Neuronal stem cell (in vitro differentiated cells): ENCODE data around the gene ZGRF1.

Experiments
- DNase-seq: peaks from one replicate; pipeline ENCODE4 v3.0.0-alpha.2; 2013; ENCODE audit warnings: low spot score
- H2AFZ ChIP-seq: one replicate; pipeline ENCODE4 v1.6.1; 2013; ENCODE audit warnings: mild to moderate bottlenecking, low read length, inconsistent platforms
- H2AK5ac ChIP-seq: 2 replicates; pipeline ENCODE4 v1.6.1; 2013; ENCODE audit warnings: low read depth, mild to moderate bottlenecking, inconsistent platforms, low read length, moderate library complexity, mixed read lengths
- H2BK120ac ChIP-seq: 2 replicates; pipeline ENCODE4 v1.6.1; 2013; ENCODE audit warnings: low read depth, mild to moderate bottlenecking, inconsistent platforms, low read length, moderate library complexity, mixed read lengths
- H2BK12ac ChIP-seq: one replicate; pipeline ENCODE4 v1.6.1; 2013; ENCODE audit warnings: low read length, inconsistent platforms
- H2BK15ac ChIP-seq: 2 replicates; pipeline ENCODE4 v1.6.1; 2013; ENCODE audit warnings: mild to moderate bottlenecking, low read length, inconsistent platforms, mixed read lengths
- H2BK5ac ChIP-seq: one replicate; pipeline ENCODE4 v1.6.1; 2013; ENCODE audit warnings: inconsistent platforms, mild to moderate bottlenecking, low read length, moderate library complexity
- H3K14ac ChIP-seq: one replicate; pipeline ENCODE4 v1.6.1; 2013; ENCODE audit warnings: low read length, inconsistent platforms
- H3K18ac ChIP-seq: 2 replicates; pipeline ENCODE4 v1.6.1; 2013; ENCODE audit warnings: low read length, inconsistent platforms
- H3K23ac ChIP-seq: 2 replicates; pipeline ENCODE4 v1.6.1; 2013; ENCODE audit warnings: low read depth, mild to moderate bottlenecking, mixed read lengths, low read length, inconsistent platforms; ENCODE audit not compliant: poor library complexity
- H3K27ac ChIP-seq: replicated peaks from 3 replicates; pipeline ENCODE4 v1.5.1; 2013; ENCODE audit warnings: low read length, inconsistent platforms
- H3K27me3 ChIP-seq, 3 experiments: 2 replicates each; pipeline ENCODE4 v1.6.1; 2013; ENCODE audit warnings: low read length in 3 of 3, mild to moderate bottlenecking in 2 of 3, inconsistent platforms in 1 of 3, low read depth in 1 of 3, mixed read lengths in 1 of 3, moderate library complexity in 1 of 3; ENCODE audit not compliant: control insufficient read depth in 3 of 3, insufficient read depth in 3 of 3
- H3K36me3 ChIP-seq, 2 donors: replicated peaks in 1 of 2; 2 replicates each; pipeline ENCODE4 v1.6.1; 2013; ENCODE audit warnings: low read length in 2 of 2; ENCODE audit not compliant: control insufficient read depth in 2 of 2, insufficient read depth in 2 of 2
- H3K4ac ChIP-seq: 2 replicates; pipeline ENCODE4 v1.6.1; 2013; ENCODE audit warnings: inconsistent platforms, mild to moderate bottlenecking, low read length, moderate library complexity
- H3K4me1 ChIP-seq, 2 donors: 1 replicate in 1 of 2; 2 replicates in 1 of 2; pipeline ENCODE4 v1.6.1; 2013; ENCODE audit warnings: low read length in 2 of 2, low read depth in 1 of 2; ENCODE audit not compliant: control insufficient read depth in 2 of 2, insufficient read depth in 1 of 2
- H3K4me2 ChIP-seq: one replicate; pipeline ENCODE4 v1.6.1; 2013; ENCODE audit warnings: mild to moderate bottlenecking, low read length, inconsistent platforms; ENCODE audit not compliant: insufficient read depth, poor library complexity, severe bottlenecking
- H3K4me3 ChIP-seq, 2 donors: 2 replicates each; pipeline ENCODE4 v1.5.1; 2013; ENCODE audit warnings: low read length in 2 of 2, mild to moderate bottlenecking in 2 of 2, inconsistent platforms in 1 of 2, moderate library complexity in 1 of 2
- H3K79me1 ChIP-seq: one replicate; pipeline ENCODE4 v1.6.1; 2013; ENCODE audit warnings: low read depth, mild to moderate bottlenecking, inconsistent platforms, low read length, moderate library complexity
- H3K9ac ChIP-seq: one replicate; pipeline ENCODE4 v1.6.1; 2013; ENCODE audit warnings: mild to moderate bottlenecking, low read depth, low read length, inconsistent platforms; ENCODE audit not compliant: poor library complexity
- H3K9me3 ChIP-seq, 2 donors: replicated peaks in 1 of 2; 2 replicates each; pipeline versions ENCODE3 to v1.6.1; 2013; ENCODE audit warnings: low read length in 2 of 2, mild to moderate bottlenecking in 2 of 2, inconsistent platforms in 1 of 2, low read depth in 1 of 2, mixed read lengths in 1 of 2, moderate library complexity in 1 of 2; ENCODE audit not compliant: control insufficient read depth in 2 of 2, insufficient read depth in 1 of 2
- H4K8ac ChIP-seq: one replicate; pipeline ENCODE4 v1.6.1; 2013; ENCODE audit warnings: low read depth, mild to moderate bottlenecking, inconsistent platforms, low read length, moderate library complexity
- H4K91ac ChIP-seq: one replicate; pipeline ENCODE4 v1.6.1; 2013; ENCODE audit warnings: low read length, low read depth, mild to moderate bottlenecking, inconsistent platforms; ENCODE audit not compliant: poor library complexity
- WGBS, 2 donors: extraction: QIAGEN DNeasy Blood & Tissue Kit; methylation state at CpG; one replicate each; pipeline ENCODE4 v1.1.7; 2013; ENCODE audit warnings: missing lambda C conversion rate in 2 of 2, mixed read lengths in 1 of 2; ENCODE audit not compliant: insufficient read length in 2 of 2, insufficient replicate concordance in 1 of 2; ENCODE audit errors: extremely low coverage in 2 of 2; 5-methylcytosine and 5-hydroxymethylcytosine counted together

The ZGRF1 gene

DNA sequence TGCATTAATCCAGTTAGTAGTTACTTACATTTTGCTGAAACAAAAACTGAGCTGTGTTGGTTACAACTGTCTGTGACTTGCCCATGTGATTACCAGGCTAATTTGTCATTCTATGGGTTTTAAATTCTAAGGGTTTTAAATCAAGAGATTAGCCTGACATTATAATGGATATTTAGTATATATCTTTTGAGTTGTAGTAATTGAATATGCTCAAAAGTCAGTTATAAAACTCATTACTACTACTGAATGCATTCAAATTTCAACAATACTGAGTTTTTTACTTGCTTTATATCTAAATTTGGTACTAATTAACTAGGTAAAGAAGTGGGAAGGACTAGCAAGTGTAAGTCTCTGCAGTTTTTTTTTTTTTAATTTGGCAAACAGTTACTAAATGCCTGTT, 14.9 kb upstream of the ZGRF1 start:
- no peaks in the 10 kb centered on the region for H3K9me3 ChIP-seq
- H3K36me3 ChIP-seq: peaks cover 2 to 93% of the 10 kb centered on the region in 2 donors
- DNase-seq: no peak
- no peak overlapping the region for H3K23ac ChIP-seq
- no peak overlapping the region for H3K14ac ChIP-seq
- H3K18ac ChIP-seq: no peak overlapping the region
- no peak overlapping the region for H4K91ac ChIP-seq
- no peak overlapping the region for H2BK120ac ChIP-seq
- no peak overlapping the region for H3K9ac ChIP-seq
- no peak overlapping the region for H2BK5ac ChIP-seq
- no peak overlapping the region for H2AK5ac ChIP-seq
- no peak overlapping the region for H3K4ac ChIP-seq
- no peak overlapping the region for H4K8ac ChIP-seq
- no peak overlapping the region for H2AFZ ChIP-seq
- no peak overlapping the region for H3K27ac ChIP-seq
- no peak overlapping the region for H3K4me2 ChIP-seq
- no peaks in the 10 kb centered on the region for H3K27me3 ChIP-seq
- no peaks in the 10 kb centered on the region for H3K79me1 ChIP-seq
- no peak overlapping the region for H3K4me3 ChIP-seq
- no peak overlapping the region for H2BK12ac ChIP-seq
- peaks cover 3 to 11% of the 10 kb centered on the region in 2 donors for H3K4me1 ChIP-seq
- H2BK15ac ChIP-seq: no peak overlapping the region

DNA sequence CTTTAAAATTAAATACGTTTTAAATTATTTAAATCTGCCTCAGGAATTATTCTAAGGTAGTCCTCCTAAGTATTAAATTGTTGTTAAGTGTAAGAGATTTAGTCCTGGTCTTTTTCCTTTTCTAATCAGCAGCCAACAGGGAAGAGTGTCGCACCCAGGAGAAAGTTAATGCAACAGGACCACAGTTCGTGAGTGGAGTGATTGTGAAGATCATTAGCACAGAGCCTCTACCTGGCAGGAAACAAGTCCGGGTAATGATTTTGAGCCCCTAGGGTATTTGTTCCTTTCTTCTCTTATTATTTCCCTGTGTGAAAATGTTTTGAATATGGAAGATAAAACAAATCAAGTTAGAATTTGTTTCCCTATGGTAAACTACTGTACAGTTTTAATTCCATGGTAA, 13.6 kb upstream of the ZGRF1 start:
- Histone ChIP-seq H3K4me3 (no peak overlapping the region), H3K14ac (no peak overlapping the region), H3K27ac (peak overlapping the region; percentile 72), H2BK12ac (no peak overlapping the region), H3K27me3 (no peaks in the 10 kb centered on the region), H2AFZ (no peak overlapping the region), H3K36me3 (peaks cover 0 to 93% of the 10 kb centered on the region in 2 donors), H2BK15ac (no peak overlapping the region), H4K8ac (no peak overlapping the region), H3K4me2 (no peak overlapping the region), H3K18ac (no peak overlapping the region), H2BK5ac (no peak overlapping the region), H4K91ac (no peak overlapping the region), H3K23ac (no peak overlapping the region), H3K9me3 (no peaks in the 10 kb centered on the region), H2BK120ac (no peak overlapping the region), H3K4me1 (peaks cover 3 to 11% of the 10 kb centered on the region in 2 donors), H3K9ac (no peak overlapping the region), H2AK5ac (no peak overlapping the region), H3K79me1 (no peaks in the 10 kb centered on the region), H3K4ac (no peak overlapping the region)
- WGBS, 2 donors: no CpG with 5 or more reads among the region's 4 CpGs
- no peak for DNase-seq

DNA sequence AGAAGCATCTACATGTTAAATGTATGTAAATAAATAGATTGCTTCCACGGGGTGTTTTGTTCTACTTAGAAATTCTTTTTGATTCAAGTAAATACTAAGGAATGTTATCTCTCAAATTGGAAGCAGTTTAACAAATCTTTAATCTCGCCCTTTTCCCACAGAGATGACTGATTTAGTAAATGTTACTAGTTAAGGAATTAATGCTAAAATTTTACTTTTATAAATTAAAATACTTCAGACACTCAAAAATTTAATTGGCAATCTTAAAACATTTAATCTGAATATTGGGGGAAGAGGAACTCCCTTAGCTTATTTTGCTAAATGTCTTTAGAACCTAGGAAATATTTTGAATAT, 12.3 kb upstream of the ZGRF1 start:
- Histone ChIP-seq H3K79me1 (no peaks in the 10 kb centered on the region), H2BK5ac (no peak overlapping the region), H2BK12ac (no peak overlapping the region), H3K36me3 (peaks cover 0 to 90% of the 10 kb centered on the region in 2 donors), H3K4me1 (peaks cover 3 to 11% of the 10 kb centered on the region in 2 donors), H3K9me3 (no peaks in the 10 kb centered on the region), H2AFZ (no peak overlapping the region), H4K8ac (no peak overlapping the region), H3K27ac (no peak overlapping the region), H3K14ac (no peak overlapping the region), H3K18ac (no peak overlapping the region), H4K91ac (no peak overlapping the region), H3K9ac (no peak overlapping the region), H3K27me3 (no peaks in the 10 kb centered on the region), H3K4ac (no peak overlapping the region), H2AK5ac (no peak overlapping the region), H3K4me2 (no peak overlapping the region), H2BK15ac (no peak overlapping the region), H2BK120ac (no peak overlapping the region), H3K23ac (no peak overlapping the region), H3K4me3 (no peak overlapping the region)
- WGBS, 2 donors: no CpG with 5 or more reads among the region's 2 CpGs
- no peak for DNase-seq

DNA sequence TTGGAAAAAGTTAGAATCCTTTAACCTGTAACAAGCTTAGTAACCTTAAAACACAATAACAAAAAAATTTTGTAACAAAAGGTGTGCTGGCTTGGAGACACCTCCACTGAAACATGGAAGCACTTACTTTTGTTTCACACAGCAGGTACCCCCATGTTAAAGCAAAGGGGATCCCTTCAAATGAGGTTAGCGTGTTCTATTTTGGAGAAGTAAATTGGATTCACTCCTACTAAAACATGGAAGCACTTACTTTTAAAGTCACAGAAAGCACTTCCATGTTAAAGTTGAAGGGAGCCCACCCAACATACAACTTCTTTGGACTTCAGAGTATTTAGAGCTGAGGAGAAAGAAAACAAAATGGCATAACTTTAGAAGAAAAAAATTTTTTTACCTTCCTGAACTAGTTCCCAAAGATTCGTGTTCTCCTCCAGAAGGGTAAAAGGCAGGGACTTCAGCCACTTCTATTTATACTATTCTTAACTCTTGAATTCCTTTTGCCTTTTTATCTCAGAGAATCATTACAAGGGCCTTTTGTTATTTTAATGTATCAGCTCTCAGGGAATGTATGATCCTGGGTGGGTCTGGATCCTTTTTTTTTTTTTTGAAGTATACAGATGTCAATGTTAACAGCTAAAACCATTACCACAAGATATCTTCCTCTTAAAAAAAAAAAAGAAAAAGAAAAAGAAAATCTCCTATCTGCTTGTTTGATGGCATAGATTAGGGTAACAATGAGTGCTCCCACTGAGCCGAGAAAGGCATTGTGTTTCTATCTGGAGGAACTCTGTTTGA, 11.8 kb upstream of the ZGRF1 start:
- Histone ChIP-seq H2BK12ac (no peak overlapping the region), H3K4me1 (peaks cover 3 to 11% of the 10 kb centered on the region in 2 donors), H3K27me3 (no peaks in the 10 kb centered on the region), H3K14ac (no peak overlapping the region), H3K36me3 (peaks cover 0 to 84% of the 10 kb centered on the region in 2 donors), H4K8ac (no peak overlapping the region), H3K79me1 (no peaks in the 10 kb centered on the region), H4K91ac (no peak overlapping the region), H3K4ac (no peak overlapping the region), H3K18ac (no peak overlapping the region), H2AK5ac (no peak overlapping the region), H3K9me3 (no peaks in the 10 kb centered on the region), H3K4me2 (no peak overlapping the region), H2BK120ac (no peak overlapping the region), H3K4me3 (no peak overlapping the region), H2AFZ (no peak overlapping the region), H3K9ac (no peak overlapping the region), H3K23ac (no peak overlapping the region), H2BK15ac (no peak overlapping the region), H2BK5ac (no peak overlapping the region), H3K27ac (peak overlapping the region; percentile 47)
- no CpG with 5 or more reads among the region's 3 CpGs for WGBS, 2 donors
- no peak for DNase-seq
